Keratinocyte (primary cell): ENCODE data around the gene MYBPC3. TPM values are rescaled to one million over a fixed set of nuclear protein-coding genes. Genes with fewer than 3 reads are reported as not detected.

Source experiments
- DNase-seq: peaks from one replicate; pipeline ENCODE4 v3.0.0-alpha.2; 2011; ENCODE audit warnings: low read depth, missing footprints, low spot score
- FAIRE-seq: peaks from 2 replicates; lab custom pipeline; 2011; peaks lifted over from hg19 to GRCh38; lab: Jason Lieb, UNC
- H2AFZ ChIP-seq: 2 replicates; pipeline ENCODE4 v1.6.0; 2012; ENCODE audit warnings: low read length, control low read depth, inconsistent platforms; ENCODE audit not compliant: control insufficient read depth
- H3K27ac ChIP-seq: 2 replicates; pipeline ENCODE4 v1.5.1; 2011; ENCODE audit warnings: low read length; ENCODE audit not compliant: control insufficient read depth, insufficient read depth
- H3K27me3 ChIP-seq: 3 replicates; pipeline ENCODE4 v1.6.0; 2011; ENCODE audit warnings: low read length; ENCODE audit not compliant: control insufficient read depth, insufficient read depth; ENCODE audit errors: extremely low read depth
- H3K36me3 ChIP-seq, 2 experiments: 2 replicates in 1 of 2; 3 replicates in 1 of 2; pipeline ENCODE4 v1.5.1; 2011; ENCODE audit warnings: low read length in 2 of 2, mild to moderate bottlenecking in 1 of 2; ENCODE audit not compliant: control insufficient read depth in 2 of 2, insufficient read depth in 2 of 2; ENCODE audit errors: extremely low read depth in 1 of 2
- H3K4me1 ChIP-seq: 3 replicates; pipeline ENCODE4 v1.5.1; 2011; ENCODE audit warnings: low read length; ENCODE audit not compliant: control insufficient read depth, insufficient read depth; ENCODE audit errors: extremely low read depth
- H3K4me2 ChIP-seq: 3 replicates; pipeline ENCODE4 v1.6.0; 2011; ENCODE audit warnings: low read depth, low read length; ENCODE audit not compliant: control insufficient read depth, insufficient read depth; ENCODE audit errors: extremely low read depth
- H3K4me3 ChIP-seq, 3 experiments: fragments of 200-600 bp in 1 of 3; sonication (generic) in 1 of 3; 2 replicates in 2 of 3; 3 replicates in 1 of 3; pipeline ENCODE4 v1.5.1; 2011 to 2016; ENCODE audit warnings: low read length in 3 of 3, mild to moderate bottlenecking in 3 of 3, control low read depth in 2 of 3, inconsistent platforms in 1 of 3, low read depth in 1 of 3, mixed read lengths in 1 of 3, mixed run types in 1 of 3, moderate library complexity in 1 of 3; ENCODE audit not compliant: control insufficient read depth in 2 of 3, insufficient read depth in 2 of 3; ENCODE audit errors: extremely low read depth in 1 of 3
- H3K79me2 ChIP-seq: 2 replicates; pipeline ENCODE4 v1.6.0; 2012; ENCODE audit warnings: low read length; ENCODE audit not compliant: control insufficient read depth, insufficient read depth
- H3K9ac ChIP-seq: 3 replicates; pipeline ENCODE4 v1.6.0; 2011; ENCODE audit warnings: low read length; ENCODE audit not compliant: control insufficient read depth, insufficient read depth; ENCODE audit errors: extremely low read depth
- H3K9me1 ChIP-seq: 3 replicates; pipeline ENCODE4 v1.6.0; 2011; ENCODE audit warnings: low read length; ENCODE audit not compliant: control insufficient read depth, insufficient read depth; ENCODE audit errors: extremely low read depth
- H3K9me3 ChIP-seq: 2 replicates; pipeline ENCODE4 v1.5.1; 2012; ENCODE audit warnings: low read depth, low read length; ENCODE audit not compliant: control insufficient read depth
- H4K20me1 ChIP-seq: 3 replicates; pipeline ENCODE4 v1.6.0; 2011; ENCODE audit warnings: low read length; ENCODE audit not compliant: control insufficient read depth, insufficient read depth; ENCODE audit errors: extremely low read depth
- CTCF ChIP-seq, 3 experiments: IDR thresholded peaks in 1 of 3; conservative IDR thresholded peaks in 1 of 3; optimal IDR thresholded peaks in 1 of 3; 2 replicates in 2 of 3; 3 replicates in 1 of 3; pipeline versions ENCODE3 to v1.5.1; 2011; ENCODE audit warnings: low read length in 3 of 3, mild to moderate bottlenecking in 3 of 3, moderate library complexity in 2 of 3, control low read depth in 1 of 3, inconsistent platforms in 1 of 3; ENCODE audit not compliant: insufficient read depth in 2 of 3; ENCODE audit errors: extremely low read depth in 1 of 3
- EZH2 ChIP-seq: IDR thresholded peaks from one replicate; pipeline ENCODE4 v1.6.1; 2012; ENCODE audit warnings: inconsistent platforms, mild to moderate bottlenecking, low read length, moderate library complexity
- dilution Hi-C: fragments of 300-500 bp; cut with MboI; formaldehyde crosslinking; loops from one replicate; pipeline ENCODE4 v1.7.0; 2020; ENCODE audit warnings: low sequenced_read_pairs; ENCODE audit not compliant: extremely low pct_ligation_motif_present
- polyA plus RNA-seq, 5 experiments: library from polyadenylated mRNA; depleted of rRNA in 3 of 5; stranded (reverse) in 3 of 5; stranded (forward) in 1 of 5; unstranded in 1 of 5; fragments of >200 nt; gene quantifications; 1 replicate in 1 of 5; 2 replicates in 3 of 5; 3 replicates in 1 of 5; pipeline versions ENCODE4 v1.2.1 to v1.2.3, GENCODE V29; 2011 to 2012; ENCODE audit warnings: missing spikeins in 2 of 5, low read depth in 1 of 5, low replicate concordance in 1 of 5

MYBPC3 gene
- polyA plus RNA-seq, 1 donor (not counting 4 experiments of a cell fraction or from before 2014, with no cell fraction given), result not detected

- H3K4me3 ChIP-seq, result no peak overlapping the region
- no peak overlapping the region for H3K27ac ChIP-seq
- TF ChIP-seq CTCF (optimal IDR thresholded peaks at IDR 0.05 in 1 of 3, IDR thresholded peaks at IDR 0.05 in 1 of 3, conservative IDR thresholded peaks at IDR 0.05 in 1 of 3; ENCODE audit: extremely low read depth in 1 of 3, insufficient read depth in 2 of 3, low read length in 3 of 3) (no peak), EZH2 (no peak)
- no peaks in the 10 kb centered on the region for H3K79me2 ChIP-seq
- no peaks in the 10 kb centered on the region for H3K9me1 ChIP-seq
- dilution Hi-C loops, result no loop called here
- no peaks in the 10 kb centered on the region for H4K20me1 ChIP-seq
- no peak overlapping the region for H3K9ac ChIP-seq
- no peak overlapping the region for H2AFZ ChIP-seq
- no peak for FAIRE-seq
- H3K27me3 ChIP-seq, result no peaks in the 10 kb centered on the region
- no peak for DNase-seq
- H3K9me3 ChIP-seq, result no peaks in the 10 kb centered on the region
- H3K36me3 ChIP-seq, result no peaks in the 10 kb centered on the region
- no peaks in the 10 kb centered on the region for H3K4me1 ChIP-seq
- no peak overlapping the region for H3K4me2 ChIP-seq
Measured at GRCh38 chr11:47342036-47342803, 10.3 kb downstream of the MYBPC3 start.

GRCh38 chr11:47340980-47341775 lies 11.3 kb downstream of the MYBPC3 start:
- H3K9me1 ChIP-seq, result no peaks in the 10 kb centered on the region
- no peaks in the 10 kb centered on the region for H3K27me3 ChIP-seq
- TF ChIP-seq CTCF (optimal IDR thresholded peaks at IDR 0.05 in 1 of 3, IDR thresholded peaks at IDR 0.05 in 1 of 3, conservative IDR thresholded peaks at IDR 0.05 in 1 of 3; ENCODE audit: extremely low read depth in 1 of 3, insufficient read depth in 2 of 3, low read length in 3 of 3) (no peak), EZH2 (no peak)
- DNase-seq (no peak), FAIRE-seq (no peak)
- no peaks in the 10 kb centered on the region for H3K79me2 ChIP-seq
- H3K36me3 ChIP-seq, result no peaks in the 10 kb centered on the region
- H3K9me3 ChIP-seq, result no peaks in the 10 kb centered on the region
- dilution Hi-C loops, result no loop called here
- H4K20me1 ChIP-seq, result no peaks in the 10 kb centered on the region
- no peak overlapping the region for H2AFZ ChIP-seq
- no peak overlapping the region for H3K9ac ChIP-seq
- H3K27ac ChIP-seq, result no peak overlapping the region
- H3K4me2 ChIP-seq, result no peak overlapping the region
- H3K4me1 ChIP-seq, result no peaks in the 10 kb centered on the region
- no peak overlapping the region for H3K4me3 ChIP-seq
